Esophagus squamous epithelium (tissue), 4 donors: ENCODE results near the gene DALRD3.

Source experiments
- POLR2A ChIP-seq, 4 donors: fragments of 450-650 bp; IDR thresholded peaks; one replicate each; pipeline ENCODE4 v1.6.1; 2017; ENCODE audit warnings: antibody characterized with exemption in 4 of 4, mild to moderate bottlenecking in 4 of 4, moderate library complexity in 3 of 4
- TF ChIP-seq, protein P1 (sequence below), 6 experiments: fragments of 450-650 bp in 4 of 6; fragments of 200-600 bp in 2 of 6; sonication (generic) in 2 of 6; IDR thresholded peaks; one replicate each; pipeline ENCODE4 v1.5.1; 2016 to 2019; ENCODE audit warnings: antibody characterized with exemption in 6 of 6, mild to moderate bottlenecking in 4 of 6, moderate library complexity in 4 of 6

- no peak for TF ChIP-seq POLR2A (IDR thresholded peaks at IDR 0.05)
- TF ChIP-seq, protein P1, sequence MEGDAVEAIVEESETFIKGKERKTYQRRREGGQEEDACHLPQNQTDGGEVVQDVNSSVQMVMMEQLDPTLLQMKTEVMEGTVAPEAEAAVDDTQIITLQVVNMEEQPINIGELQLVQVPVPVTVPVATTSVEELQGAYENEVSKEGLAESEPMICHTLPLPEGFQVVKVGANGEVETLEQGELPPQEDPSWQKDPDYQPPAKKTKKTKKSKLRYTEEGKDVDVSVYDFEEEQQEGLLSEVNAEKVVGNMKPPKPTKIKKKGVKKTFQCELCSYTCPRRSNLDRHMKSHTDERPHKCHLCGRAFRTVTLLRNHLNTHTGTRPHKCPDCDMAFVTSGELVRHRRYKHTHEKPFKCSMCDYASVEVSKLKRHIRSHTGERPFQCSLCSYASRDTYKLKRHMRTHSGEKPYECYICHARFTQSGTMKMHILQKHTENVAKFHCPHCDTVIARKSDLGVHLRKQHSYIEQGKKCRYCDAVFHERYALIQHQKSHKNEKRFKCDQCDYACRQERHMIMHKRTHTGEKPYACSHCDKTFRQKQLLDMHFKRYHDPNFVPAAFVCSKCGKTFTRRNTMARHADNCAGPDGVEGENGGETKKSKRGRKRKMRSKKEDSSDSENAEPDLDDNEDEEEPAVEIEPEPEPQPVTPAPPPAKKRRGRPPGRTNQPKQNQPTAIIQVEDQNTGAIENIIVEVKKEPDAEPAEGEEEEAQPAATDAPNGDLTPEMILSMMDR (IDR thresholded peaks at IDR 0.05), result no peak
Observed at GRCh38 chr3:49004352-49005302, 13.8 kb downstream of the DALRD3 start.
